ENCODE measurements around the gene MITF.

- TF ChIP-seq CTCF (IDR thresholded peaks at IDR 0.05; ENCODE audit: low read depth, low read length) = no peak
- TF ChIP-seq POLR2A (IDR thresholded peaks at IDR 0.05; ENCODE audit: extremely low read depth, insufficient read length) = no peak
- TF ChIP-seq MYC (IDR thresholded peaks at IDR 0.05; ENCODE audit: low read depth, low read length) = no peak
- no peak for TF ChIP-seq MAX (IDR thresholded peaks at IDR 0.05; ENCODE audit: low read depth, low read length)
Observed at GRCh38 chr3:69766638-69767037, 27.4 kb downstream of the MITF start.
